Activated naive CD4-positive, alpha-beta T cell treated with anti-CD3 and anti-CD28 coated beads, Interleukin-2, amount 50 U/mL, for 72 hours (primary cell): Measurements from ENCODE around the gene DTNB. TPM values are rescaled to one million over a fixed set of nuclear protein-coding genes. Genes with fewer than 3 reads are reported as not detected.

Experiments
- ATAC-seq, 2 donors: fragments of 150-1000 bp; cut with Tn5 transposase; 2 replicates each; pipeline ENCODE4 v1.10.0; 2021; ENCODE audit warnings: mild to moderate bottlenecking in 2 of 2, moderate library complexity in 2 of 2
- DNase-seq, 2 donors: peaks; one replicate each; pipeline ENCODE4 v3.0.0; 2021 to 2022; ENCODE audit warnings: low spot score in 2 of 2
- H3K27ac Mint-ChIP-seq, 2 donors: one replicate each; pipeline ENCODE4 v1.8.0; 2022; ENCODE audit warnings: mild to moderate bottlenecking in 2 of 2, mixed read lengths in 2 of 2
- H3K36me3 Mint-ChIP-seq, 2 donors: one replicate each; pipeline ENCODE4 v1.8.0; 2022; ENCODE audit warnings: mixed read lengths in 2 of 2
- H3K9me3 Mint-ChIP-seq, 2 donors: one replicate each; pipeline ENCODE4 v1.8.0; 2022; ENCODE audit warnings: mixed read lengths in 2 of 2
- total RNA-seq, 2 donors: library from RNA; stranded (reverse); gene quantifications; one replicate each; pipeline ENCODE4 v1.2.3, GENCODE V29; 2022

The DTNB gene
- total RNA-seq, 2 donors from 2014 or later = 17.1 to 20.0 TPM

DNA sequence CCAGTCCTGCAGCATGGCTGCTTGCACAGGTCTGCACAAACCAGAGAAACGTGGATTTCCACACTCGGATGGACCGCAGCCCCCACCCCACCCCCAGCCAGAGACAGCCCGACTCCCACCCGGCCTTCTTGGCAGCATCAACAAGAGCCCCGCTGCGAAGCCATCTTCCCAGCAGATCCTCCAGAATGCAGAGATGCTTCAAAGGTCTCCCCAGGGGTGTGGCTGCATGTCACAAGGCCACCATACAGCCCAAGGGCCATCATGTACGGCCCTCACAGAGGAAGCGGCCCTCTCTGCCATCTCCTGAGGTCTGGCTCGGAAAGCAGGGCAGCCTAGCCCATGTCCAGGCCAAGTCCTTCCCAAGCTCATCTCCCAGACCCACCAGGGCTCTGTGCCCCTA is 343.1 kb downstream of the DTNB start:
- Mint-ChIP-seq H3K9me3 (peaks cover 8 to 21% of the 10 kb centered on the region in 2 donors), H3K36me3 (peaks cover 18 to 27% of the 10 kb centered on the region in 2 donors), H3K27ac (no peak overlapping the region)
- ATAC-seq = no peak
- DNase-seq = no peak

DNA sequence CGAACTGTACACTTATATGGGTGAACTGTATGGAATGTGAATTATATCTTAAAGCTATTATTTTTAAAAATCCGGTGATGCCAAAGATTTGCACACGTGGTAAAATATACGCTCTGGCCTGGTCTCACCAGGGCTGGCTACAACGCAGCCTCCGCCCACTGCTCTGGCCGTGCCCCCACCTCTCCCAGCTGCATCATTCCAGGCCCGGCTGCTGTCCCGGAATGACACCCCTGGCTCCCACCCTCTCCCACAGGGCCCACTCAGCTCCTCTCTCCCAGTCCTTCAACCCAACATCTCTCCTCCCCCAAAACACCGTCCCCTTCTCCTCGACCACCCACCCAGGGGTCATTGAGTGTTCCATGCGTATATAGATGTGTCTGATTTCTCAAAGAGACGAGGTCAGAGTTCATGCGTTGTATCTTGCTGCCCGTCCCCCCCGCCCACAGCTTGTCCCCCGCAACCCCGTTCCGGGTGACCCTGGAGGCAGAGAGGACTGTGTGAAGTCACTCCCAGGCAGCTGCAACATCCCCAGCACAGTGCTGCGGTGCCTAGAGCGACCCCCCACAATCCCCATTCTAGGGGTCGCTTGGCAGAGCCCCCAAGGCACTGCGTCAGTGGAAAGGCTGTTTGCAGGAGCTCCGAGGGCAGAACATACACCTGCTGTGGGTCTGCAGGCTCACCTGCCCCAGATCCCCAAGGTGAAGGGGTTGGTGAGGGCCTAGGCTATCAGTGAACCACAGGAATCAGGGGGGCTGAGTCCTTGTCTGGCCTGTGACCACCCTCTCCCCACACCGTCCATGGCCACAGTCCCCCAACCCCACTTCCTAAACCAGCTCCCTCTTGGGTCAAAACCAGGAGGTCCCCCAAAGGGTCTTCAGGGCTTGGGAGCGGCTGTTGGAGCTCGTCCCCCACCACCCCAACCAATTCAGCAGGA is 345.0 kb downstream of the DTNB start:
- no peak for DNase-seq
- ATAC-seq = no peak
- peaks cover 18 to 27% of the 10 kb centered on the region in 2 donors for H3K36me3 Mint-ChIP-seq
- peaks cover 8 to 21% of the 10 kb centered on the region in 2 donors for H3K9me3 Mint-ChIP-seq
- H3K27ac Mint-ChIP-seq = peak overlapping the region in 1 of 2 donors; percentile 18

Other genes starting within 250 kb of the DTNB start
- 10 to 100 TPM; 31.8 to 40.2 TPM for gene ASXL2, start 204.9 kb upstream of the DTNB start, total RNA-seq